HUDEP-2 (cell line): ENCODE measurements around the gene TNS1.

Experiments used
- DNase-seq, 76 experiments: peaks; one replicate each; lab custom pipeline; 2025; ENCODE audit not compliant: unreplicated experiment in 76 of 76; lab: John Stamatoyannopoulos, UW

The TNS1 gene

GRCh38 chr2:217805668-217806481 lies 196.9 kb downstream of the TNS1 start:
- no peak for DNase-seq

GRCh38 chr2:217804791-217805667 lies 197.8 kb downstream of the TNS1 start:
- DNase-seq: no peak

GRCh38 chr2:217804338-217804737 lies 198.5 kb downstream of the TNS1 start:
- no peak for DNase-seq

GRCh38 chr2:217803653-217803960 lies 199.2 kb downstream of the TNS1 start:
- no peak for DNase-seq

- DNase-seq: no peak
These were observed 199.7 kb downstream of the TNS1 start for GRCh38 chr2:217802876-217803652.

- no peak for DNase-seq
These were observed 200.5 kb downstream of the TNS1 start for GRCh38 chr2:217802266-217802665.

GRCh38 chr2:217801711-217802110 lies 201.1 kb downstream of the TNS1 start:
- DNase-seq: no peak

GRCh38 chr2:217801115-217801531 lies 201.7 kb downstream of the TNS1 start:
- no peak for DNase-seq

GRCh38 chr2:217800433-217801114 lies 202.2 kb downstream of the TNS1 start:
- DNase-seq: no peak

GRCh38 chr2:217799563-217800432 lies 203.0 kb downstream of the TNS1 start:
- no peak for DNase-seq

GRCh38 chr2:217798743-217799562 lies 203.8 kb downstream of the TNS1 start:
- DNase-seq: no peak

GRCh38 chr2:217798191-217798590 lies 204.6 kb downstream of the TNS1 start:
- no peak for DNase-seq

GRCh38 chr2:217797661-217798069 lies 205.1 kb downstream of the TNS1 start:
- no peak for DNase-seq

GRCh38 chr2:217797165-217797564 lies 205.6 kb downstream of the TNS1 start:
- DNase-seq: no peak

GRCh38 chr2:217795706-217796465 lies 206.9 kb downstream of the TNS1 start:
- no peak for DNase-seq

GRCh38 chr2:217795067-217795466 lies 207.7 kb downstream of the TNS1 start:
- no peak for DNase-seq

GRCh38 chr2:217794133-217794986 lies 208.4 kb downstream of the TNS1 start:
- no peak for DNase-seq
